SH-SY5Y (cell line): Measurements from ENCODE around the gene ALOX12.

Experiments
- GATA2 ChIP-seq: IDR thresholded peaks from 2 replicates; pipeline ENCODE4 v1.6.1; 2011; ENCODE audit warnings: mild to moderate bottlenecking, low read depth, low read length
- GATA3 ChIP-seq: IDR thresholded peaks from 2 replicates; pipeline ENCODE4 v1.6.1; 2011; ENCODE audit warnings: low read depth, mild to moderate bottlenecking, low read length, moderate library complexity

Gene ALOX12

GRCh38 chr17:7014995-7015958, 19.4 kb downstream of the ALOX12 start:
- TF ChIP-seq GATA3, result no peak
- TF ChIP-seq GATA2, result no peak

GRCh38 chr17:7016418-7016817, 20.6 kb downstream of the ALOX12 start:
- no peak for TF ChIP-seq GATA2
- no peak for TF ChIP-seq GATA3

- TF ChIP-seq GATA2 (no peak), GATA3 (no peak)
Measured at GRCh38 chr17:7016886-7017826, 21.3 kb downstream of the ALOX12 start.

- TF ChIP-seq GATA3 (no peak), GATA2 (no peak)
Measured at GRCh38 chr17:7017827-7018200, 22.0 kb downstream of the ALOX12 start.

GRCh38 chr17:7018331-7018964, 22.6 kb downstream of the ALOX12 start:
- TF ChIP-seq GATA3 (no peak), GATA2 (no peak)

- TF ChIP-seq GATA2 (no peak), GATA3 (no peak)
Measured at GRCh38 chr17:7019367-7019766, 23.5 kb downstream of the ALOX12 start.

GRCh38 chr17:7019839-7020519, 24.1 kb downstream of the ALOX12 start:
- TF ChIP-seq GATA2, result no peak
- no peak for TF ChIP-seq GATA3

- TF ChIP-seq GATA2 (no peak), GATA3 (no peak)
Measured at GRCh38 chr17:7020894-7021664, 25.2 kb downstream of the ALOX12 start.

- TF ChIP-seq GATA3 (no peak), GATA2 (no peak)
Measured at GRCh38 chr17:7021993-7022778, 26.3 kb downstream of the ALOX12 start.

GRCh38 chr17:7022781-7023571, 27.1 kb downstream of the ALOX12 start, which contains the start of gene BCL6B:
Gene BCL6B, plus strand, starts transcription at chr17:7023050. Its CDS starts 622 bp downstream, at chr17:7023672.
- no peak for TF ChIP-seq GATA3
- no peak for TF ChIP-seq GATA2
